Subcutaneous adipose tissue (tissue), 4 donors: ENCODE results near the gene CLPSL1. TPM values are rescaled to one million over a fixed set of nuclear protein-coding genes. Genes with fewer than 3 reads are reported as not detected.

ENCODE experiments used
- CTCF ChIP-seq: fragments of 450-650 bp; IDR thresholded peaks from one replicate; pipeline ENCODE4 v1.5.1; 2016; ENCODE audit warnings: low read depth, mild to moderate bottlenecking, control low read depth, antibody characterized with exemption, moderate library complexity
- total RNA-seq, 4 donors: library from RNA; depleted of rRNA; stranded (reverse); fragments of >200 nt; gene quantifications; one replicate each; pipeline ENCODE4 v1.1.0, GENCODE V29; 2016

CLPSL1 gene
- total RNA-seq, 4 donors from 2014 or later = not detected

- no peak for TF ChIP-seq CTCF
These were observed 43.9 kb downstream of the CLPSL1 start for GRCh38 chr6:35824552-35825192.

GRCh38 chr6:35829306-35829705, 48.5 kb downstream of the CLPSL1 start:
- TF ChIP-seq CTCF = no peak

GRCh38 chr6:35831257-35832007, 50.6 kb downstream of the CLPSL1 start:
- no peak for TF ChIP-seq CTCF

GRCh38 chr6:35833536-35833935, 52.7 kb downstream of the CLPSL1 start:
- TF ChIP-seq CTCF = no peak

Other genes starting within 250 kb of the CLPSL1 start
- gene FKBP5, start 92.1 kb upstream of the CLPSL1 start, total RNA-seq = 100 to 1,000 TPM; 332 to 758 (median 703) TPM
- 1 to 10 TPM in 2 of 4 donors, under 1 TPM in 2; 0.51 to 1.7 (median 1.0) TPM for gene ARMC12, start 44.0 kb upstream of the CLPSL1 start, total RNA-seq
- gene CLPSL2, start 4.4 kb upstream of the CLPSL1 start, total RNA-seq = not detected
- not detected for gene CLPS, start 16.3 kb downstream of the CLPSL1 start, total RNA-seq
- not detected for gene LHFPL5, start 24.3 kb downstream of the CLPSL1 start, total RNA-seq
- gene SRPK1, start 140.1 kb downstream of the CLPSL1 start, total RNA-seq = 10 to 100 TPM; 26.2 to 38.8 (median 33.1) TPM
- gene SLC26A8, start 243.6 kb downstream of the CLPSL1 start, total RNA-seq = 1 to 10 TPM in 2 of 4 donors, under 1 TPM in 1, not detected in 1; 0.33 to 2.2 (median 2.0) TPM
- gene MAPK14, start 246.8 kb downstream of the CLPSL1 start, total RNA-seq = 10 to 100 TPM; 78.2 to 96.5 (median 88.8) TPM